Measurements from ENCODE around the gene MRTO4. TPM values are rescaled to one million over a fixed set of nuclear protein-coding genes. Genes with fewer than 3 reads are reported as not detected.

The MRTO4 gene
- total and polyA plus RNA-seq, 9 of the 15 experiments (the other 6 are each of a cell fraction or from before 2014, with no cell fraction given): 62.0 to 173 (median 146) TPM

- TF ChIP-seq HSF4 (CRISPR knock-in tag; IDR thresholded peaks at IDR 0.05; ENCODE audit: borderline replicate concordance) (no peak), CHD7 (IDR thresholded peaks at IDR 0.05; ENCODE audit: low read depth, low read length) (no peak), HDAC1 (IDR thresholded peaks at IDR 0.05) (peak; percentile 95 to 99; a peak in 3 of 4 replicates)
- TF ChIP-seq, protein P1, sequence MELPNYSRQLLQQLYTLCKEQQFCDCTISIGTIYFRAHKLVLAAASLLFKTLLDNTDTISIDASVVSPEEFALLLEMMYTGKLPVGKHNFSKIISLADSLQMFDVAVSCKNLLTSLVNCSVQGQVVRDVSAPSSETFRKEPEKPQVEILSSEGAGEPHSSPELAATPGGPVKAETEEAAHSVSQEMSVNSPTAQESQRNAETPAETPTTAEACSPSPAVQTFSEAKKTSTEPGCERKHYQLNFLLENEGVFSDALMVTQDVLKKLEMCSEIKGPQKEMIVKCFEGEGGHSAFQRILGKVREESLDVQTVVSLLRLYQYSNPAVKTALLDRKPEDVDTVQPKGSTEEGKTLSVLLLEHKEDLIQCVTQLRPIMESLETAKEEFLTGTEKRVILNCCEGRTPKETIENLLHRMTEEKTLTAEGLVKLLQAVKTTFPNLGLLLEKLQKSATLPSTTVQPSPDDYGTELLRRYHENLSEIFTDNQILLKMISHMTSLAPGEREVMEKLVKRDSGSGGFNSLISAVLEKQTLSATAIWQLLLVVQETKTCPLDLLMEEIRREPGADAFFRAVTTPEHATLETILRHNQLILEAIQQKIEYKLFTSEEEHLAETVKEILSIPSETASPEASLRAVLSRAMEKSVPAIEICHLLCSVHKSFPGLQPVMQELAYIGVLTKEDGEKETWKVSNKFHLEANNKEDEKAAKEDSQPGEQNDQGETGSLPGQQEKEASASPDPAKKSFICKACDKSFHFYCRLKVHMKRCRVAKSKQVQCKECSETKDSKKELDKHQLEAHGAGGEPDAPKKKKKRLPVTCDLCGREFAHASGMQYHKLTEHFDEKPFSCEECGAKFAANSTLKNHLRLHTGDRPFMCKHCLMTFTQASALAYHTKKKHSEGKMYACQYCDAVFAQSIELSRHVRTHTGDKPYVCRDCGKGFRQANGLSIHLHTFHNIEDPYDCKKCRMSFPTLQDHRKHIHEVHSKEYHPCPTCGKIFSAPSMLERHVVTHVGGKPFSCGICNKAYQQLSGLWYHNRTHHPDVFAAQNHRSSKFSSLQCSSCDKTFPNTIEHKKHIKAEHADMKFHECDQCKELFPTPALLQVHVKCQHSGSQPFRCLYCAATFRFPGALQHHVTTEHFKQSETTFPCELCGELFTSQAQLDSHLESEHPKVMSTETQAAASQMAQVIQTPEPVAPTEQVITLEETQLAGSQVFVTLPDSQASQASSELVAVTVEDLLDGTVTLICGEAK (IDR thresholded peaks at IDR 0.05): peak; percentile 43; the same call in 1 of the 2 replicates
- TF ChIP-seq, protein P1 (CRISPR knock-in tag; IDR thresholded peaks at IDR 0.05): no peak
Observed at GRCh38 chr1:19251305-19252196, at the start of gene MRTO4, which contains the start of gene EMC1 (continued).

All from K562 (cell line).